Putamen (tissue), 1 donor: ENCODE measurements around the gene ATG7.

Experiments
- DNase-seq: peaks from one replicate; pipeline ENCODE4 v3.0.0-alpha.2; 2016; ENCODE audit warnings: low spot score

The ATG7 gene, protein sequence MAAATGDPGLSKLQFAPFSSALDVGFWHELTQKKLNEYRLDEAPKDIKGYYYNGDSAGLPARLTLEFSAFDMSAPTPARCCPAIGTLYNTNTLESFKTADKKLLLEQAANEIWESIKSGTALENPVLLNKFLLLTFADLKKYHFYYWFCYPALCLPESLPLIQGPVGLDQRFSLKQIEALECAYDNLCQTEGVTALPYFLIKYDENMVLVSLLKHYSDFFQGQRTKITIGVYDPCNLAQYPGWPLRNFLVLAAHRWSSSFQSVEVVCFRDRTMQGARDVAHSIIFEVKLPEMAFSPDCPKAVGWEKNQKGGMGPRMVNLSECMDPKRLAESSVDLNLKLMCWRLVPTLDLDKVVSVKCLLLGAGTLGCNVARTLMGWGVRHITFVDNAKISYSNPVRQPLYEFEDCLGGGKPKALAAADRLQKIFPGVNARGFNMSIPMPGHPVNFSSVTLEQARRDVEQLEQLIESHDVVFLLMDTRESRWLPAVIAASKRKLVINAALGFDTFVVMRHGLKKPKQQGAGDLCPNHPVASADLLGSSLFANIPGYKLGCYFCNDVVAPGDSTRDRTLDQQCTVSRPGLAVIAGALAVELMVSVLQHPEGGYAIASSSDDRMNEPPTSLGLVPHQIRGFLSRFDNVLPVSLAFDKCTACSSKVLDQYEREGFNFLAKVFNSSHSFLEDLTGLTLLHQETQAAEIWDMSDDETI

DNA sequence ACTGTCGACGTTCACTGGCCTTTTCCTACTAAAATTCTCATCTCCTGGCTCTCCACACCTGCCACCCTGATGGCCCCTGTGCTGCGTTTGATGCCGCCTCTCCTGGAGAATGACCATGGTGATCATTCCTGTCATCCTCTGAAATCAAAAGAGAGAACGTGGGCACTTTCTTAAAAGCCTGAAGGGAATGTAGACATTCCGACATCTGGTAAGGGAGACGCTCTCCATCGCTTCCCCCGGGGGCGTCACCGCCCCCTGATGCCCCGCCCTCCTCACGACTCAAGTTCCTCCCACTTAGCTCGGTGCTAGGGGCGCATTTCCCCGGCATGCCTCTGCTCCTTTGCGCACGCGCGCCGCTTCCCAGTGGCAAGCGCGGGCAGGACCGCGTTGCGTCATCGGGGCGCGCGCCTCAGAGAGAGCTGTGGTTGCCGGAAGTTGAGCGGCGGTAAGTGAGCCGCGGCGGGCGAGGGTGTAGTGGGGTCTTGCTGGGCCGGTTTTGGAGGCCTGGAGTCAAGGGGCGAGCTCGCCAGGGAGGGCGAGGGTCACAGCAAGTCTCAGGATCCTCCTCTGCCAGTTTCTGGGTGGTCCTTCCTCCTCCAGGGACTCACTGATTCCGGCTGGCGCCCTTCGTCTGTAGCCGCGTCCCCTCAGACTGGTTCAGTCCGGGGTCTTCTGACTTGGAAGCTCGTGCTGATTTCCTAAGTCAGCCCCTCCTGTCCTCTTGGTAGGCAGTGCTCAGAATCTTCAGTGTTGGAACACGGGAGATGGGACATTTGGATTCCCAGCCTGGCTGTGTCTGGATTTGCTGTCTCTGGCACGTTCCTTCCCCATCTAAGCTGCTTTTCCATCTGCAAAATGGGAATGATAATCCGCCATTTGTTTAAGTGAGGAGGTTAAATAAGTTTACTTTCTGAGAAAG, at the start of gene ATG7:
Gene ATG7 (plus strand): TSS at position 412 of the 919 bp plus-strand sequence. CDS start 26,299 bp downstream, outside the sequence.
- DNase-seq, result peak; percentile 97

GRCh38 chr3:11224010-11224409, 48.2 kb upstream of the ATG7 start:
- no peak for DNase-seq

DNA sequence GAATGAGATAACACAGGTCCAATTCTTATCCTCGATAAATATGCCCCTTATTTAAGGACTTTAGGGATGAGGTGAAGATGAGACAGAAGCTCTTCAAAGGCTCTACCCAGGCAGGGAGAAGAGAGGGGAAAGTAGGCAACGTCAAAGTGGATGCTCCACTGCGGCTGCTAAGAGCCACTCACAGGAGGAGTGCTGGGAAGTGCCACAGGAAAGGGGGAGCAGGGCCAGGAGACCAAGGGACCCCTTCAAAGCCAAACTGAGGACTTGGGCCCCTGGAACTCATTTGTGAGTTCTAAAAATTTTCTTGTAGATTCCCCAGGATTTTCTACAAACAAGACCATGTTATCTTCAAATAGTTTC, 47.3 kb upstream of the ATG7 start:
- no peak for DNase-seq

DNA sequence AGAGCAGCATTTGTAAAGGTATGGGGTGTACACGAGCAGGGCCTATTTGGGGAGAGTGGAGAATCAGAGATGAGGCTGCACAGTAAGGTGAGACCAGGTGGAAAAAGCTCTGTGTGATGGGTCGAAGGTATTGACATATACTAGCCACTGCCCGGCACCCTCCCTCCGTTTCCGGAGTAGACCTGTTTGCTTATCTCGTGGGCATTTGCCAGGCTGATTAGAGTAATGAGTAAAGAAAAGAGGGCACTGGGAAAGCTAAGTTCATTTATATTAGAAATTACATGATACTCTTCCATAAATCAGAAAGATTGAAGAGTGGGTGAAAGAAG, 46.2 kb upstream of the ATG7 start:
- no peak for DNase-seq

DNA sequence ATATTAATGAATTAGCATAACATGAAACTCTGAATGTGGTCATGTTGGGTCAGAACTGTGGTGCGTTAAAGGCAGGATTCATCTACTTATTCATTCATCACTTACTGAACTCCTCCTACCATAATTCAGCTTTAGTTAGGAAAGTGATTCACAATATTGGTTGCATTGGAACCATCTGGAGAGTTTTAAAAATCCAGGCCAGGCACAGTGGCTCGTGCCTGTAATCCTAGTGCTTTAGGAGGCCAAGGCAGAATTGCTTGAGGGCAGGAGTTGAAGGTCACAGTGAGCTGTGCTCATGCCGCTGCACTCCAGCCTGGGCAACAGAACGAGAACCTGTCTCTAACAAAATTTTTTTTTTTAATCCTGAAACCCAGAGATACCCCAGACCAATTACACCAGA, 44.2 kb upstream of the ATG7 start:
- no peak for DNase-seq

- DNase-seq, result no peak
Measured at GRCh38 chr3:11230125-11230524, 42.1 kb upstream of the ATG7 start.

DNA sequence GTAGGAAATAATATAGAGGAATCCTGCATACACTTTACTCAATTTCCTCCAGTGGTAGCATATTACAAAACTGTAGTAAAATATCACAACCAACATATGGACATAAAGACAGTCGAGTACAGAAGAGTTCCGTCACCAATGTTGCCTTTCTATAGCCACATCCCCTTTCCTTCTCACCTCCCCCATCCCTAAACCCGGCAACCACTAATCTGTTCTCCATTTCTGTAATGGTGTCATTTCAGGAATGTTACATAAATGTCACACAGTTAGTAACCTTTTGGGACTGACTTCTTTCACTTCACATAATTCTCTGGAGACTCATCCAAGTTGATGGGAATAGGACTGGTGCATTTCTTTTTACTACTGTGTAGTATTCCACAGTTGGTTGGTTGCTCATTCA, 41.4 kb upstream of the ATG7 start:
- no peak for DNase-seq

DNA sequence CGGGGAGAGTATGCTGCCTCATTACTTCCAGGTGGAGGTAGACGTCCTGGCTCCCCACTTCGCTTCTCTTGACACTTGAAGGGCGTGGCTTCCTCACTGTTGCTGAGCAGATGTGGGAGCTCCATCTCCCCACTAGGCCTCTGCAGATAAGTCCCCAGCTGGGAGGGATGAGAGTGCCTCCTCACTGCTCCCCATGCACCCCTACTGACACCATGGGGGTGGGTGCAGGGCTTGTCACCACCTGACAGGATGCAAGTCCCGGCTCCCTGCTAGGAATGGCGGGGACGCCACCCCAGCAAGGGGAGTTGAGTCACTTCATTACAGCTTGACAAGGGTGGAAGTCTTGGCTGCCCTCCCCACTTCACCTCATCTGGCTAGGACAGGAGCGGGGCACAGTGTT, 36.8 kb upstream of the ATG7 start:
- DNase-seq, result no peak

GRCh38 chr3:11236588-11237461, 35.4 kb upstream of the ATG7 start:
- DNase-seq, result no peak

DNA sequence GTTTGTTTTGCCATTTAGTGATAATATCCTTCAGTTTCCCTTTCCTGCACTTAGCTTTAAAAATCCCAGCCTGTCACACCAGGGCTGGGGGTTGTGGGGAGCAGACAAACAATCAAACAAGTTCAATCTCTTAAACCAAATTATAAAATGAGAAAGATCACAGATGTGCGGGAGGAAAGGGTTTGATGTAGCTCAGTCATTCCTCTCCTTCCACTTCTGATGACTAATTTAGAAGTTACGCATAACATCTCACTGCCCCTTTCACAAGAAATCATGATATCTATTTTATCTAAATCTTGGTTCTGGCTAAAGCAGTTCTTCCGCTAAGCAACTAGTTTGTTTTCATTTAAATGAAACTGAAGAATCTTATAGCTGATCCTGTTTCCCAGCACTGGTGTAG, 34.1 kb upstream of the ATG7 start:
- no peak for DNase-seq

DNA sequence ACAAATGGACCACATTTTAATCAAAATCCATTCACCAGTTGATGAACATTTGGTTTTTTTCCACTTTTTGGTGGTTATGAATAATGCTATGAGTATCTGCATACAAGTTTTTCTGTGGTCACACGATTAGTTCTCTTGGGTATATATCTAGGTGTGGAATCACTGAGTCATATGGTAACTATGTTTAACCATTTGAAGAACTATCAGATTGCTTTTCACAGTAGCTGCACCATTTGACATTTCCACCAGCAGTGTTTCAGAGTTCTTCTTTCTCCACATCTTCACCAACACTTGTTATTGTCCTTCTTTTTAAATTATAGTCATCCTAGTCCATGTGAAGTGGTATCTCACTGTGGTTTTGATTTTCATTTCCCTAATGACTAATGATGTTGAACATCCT, 33.3 kb upstream of the ATG7 start:
- DNase-seq, result no peak

DNA sequence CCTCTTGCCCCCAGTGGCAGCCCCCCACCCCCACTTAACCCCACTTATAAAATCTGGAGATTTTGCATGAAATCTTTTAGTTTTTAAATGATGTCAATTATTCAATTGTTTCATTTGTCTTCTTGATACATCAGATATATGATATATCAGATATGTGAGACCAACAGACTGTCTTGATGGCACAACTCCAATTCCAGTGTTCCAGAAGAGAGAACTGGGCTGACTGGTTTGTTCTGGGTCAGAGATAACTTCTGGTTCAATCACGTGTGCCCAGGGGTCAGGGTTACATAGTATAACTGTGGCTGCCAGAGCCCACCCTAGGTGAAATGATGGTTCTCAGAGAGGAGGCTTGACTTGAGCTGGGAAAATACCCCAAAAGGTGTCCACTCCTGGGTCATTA, 32.4 kb upstream of the ATG7 start:
- DNase-seq, result no peak

DNA sequence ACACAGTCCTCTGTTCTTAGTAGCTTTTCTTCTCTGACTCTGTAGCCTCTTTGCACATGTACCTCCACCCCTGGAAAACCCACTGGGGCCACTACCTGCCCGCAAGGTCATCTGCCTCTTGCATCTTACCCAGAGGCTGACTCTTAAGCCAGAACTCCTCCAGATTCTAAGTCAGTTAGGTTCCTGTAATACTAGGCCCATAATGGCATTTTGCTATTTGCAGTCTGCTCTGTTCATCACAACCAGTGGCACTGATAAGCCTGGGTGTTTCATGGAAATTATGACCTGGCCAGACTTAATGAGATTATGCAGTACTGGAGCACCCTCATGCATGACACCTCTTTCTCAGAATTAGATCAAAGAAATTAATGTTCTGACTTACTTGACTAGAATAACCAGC, 31.7 kb upstream of the ATG7 start:
- DNase-seq, result no peak

DNA sequence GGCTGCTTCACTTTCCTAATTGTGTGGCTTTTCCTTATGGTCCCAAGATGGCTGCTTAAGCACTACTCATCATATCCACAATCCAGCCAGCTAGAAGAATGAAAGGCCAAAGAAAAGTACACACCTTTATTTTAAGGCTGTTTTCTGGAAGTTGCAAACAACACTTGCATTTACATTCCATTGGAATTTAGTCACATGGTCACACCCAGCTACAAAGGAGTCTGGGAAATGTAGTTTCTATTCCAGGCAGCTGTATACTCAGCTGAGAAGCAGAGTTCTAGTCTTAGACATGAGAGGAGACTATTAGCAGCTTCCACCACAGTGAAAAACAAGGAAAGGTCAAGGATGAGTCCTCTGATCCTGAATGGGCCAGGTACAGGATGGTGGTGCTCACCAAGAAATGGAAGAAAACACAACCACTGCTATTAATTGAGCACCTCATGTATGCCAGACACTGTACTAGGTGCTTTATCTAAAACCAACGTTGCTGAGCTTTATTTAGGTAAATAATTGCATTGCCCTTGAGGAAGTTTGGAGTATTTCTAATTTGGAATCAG, 28.0 kb upstream of the ATG7 start:
- DNase-seq, result no peak

DNA sequence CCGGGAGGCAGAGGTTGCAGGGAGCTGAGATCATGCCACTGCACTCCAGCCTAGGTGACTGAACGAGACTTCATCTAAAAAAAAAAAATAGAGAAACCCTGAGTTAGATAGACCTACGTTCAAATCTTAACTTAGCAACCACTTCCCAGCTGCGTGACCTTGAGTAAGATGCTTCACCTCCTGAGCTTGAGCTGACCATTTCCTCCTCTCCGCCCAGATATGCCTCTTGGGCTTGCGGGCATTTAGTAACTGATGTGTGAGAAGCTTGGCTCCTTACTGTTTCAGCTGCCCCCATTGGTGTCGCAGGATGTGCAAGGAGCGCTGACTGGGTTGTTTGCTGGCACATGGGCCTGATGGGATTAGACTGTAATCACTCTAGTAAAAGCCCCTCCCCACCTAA, 26.9 kb upstream of the ATG7 start:
- no peak for DNase-seq

DNA sequence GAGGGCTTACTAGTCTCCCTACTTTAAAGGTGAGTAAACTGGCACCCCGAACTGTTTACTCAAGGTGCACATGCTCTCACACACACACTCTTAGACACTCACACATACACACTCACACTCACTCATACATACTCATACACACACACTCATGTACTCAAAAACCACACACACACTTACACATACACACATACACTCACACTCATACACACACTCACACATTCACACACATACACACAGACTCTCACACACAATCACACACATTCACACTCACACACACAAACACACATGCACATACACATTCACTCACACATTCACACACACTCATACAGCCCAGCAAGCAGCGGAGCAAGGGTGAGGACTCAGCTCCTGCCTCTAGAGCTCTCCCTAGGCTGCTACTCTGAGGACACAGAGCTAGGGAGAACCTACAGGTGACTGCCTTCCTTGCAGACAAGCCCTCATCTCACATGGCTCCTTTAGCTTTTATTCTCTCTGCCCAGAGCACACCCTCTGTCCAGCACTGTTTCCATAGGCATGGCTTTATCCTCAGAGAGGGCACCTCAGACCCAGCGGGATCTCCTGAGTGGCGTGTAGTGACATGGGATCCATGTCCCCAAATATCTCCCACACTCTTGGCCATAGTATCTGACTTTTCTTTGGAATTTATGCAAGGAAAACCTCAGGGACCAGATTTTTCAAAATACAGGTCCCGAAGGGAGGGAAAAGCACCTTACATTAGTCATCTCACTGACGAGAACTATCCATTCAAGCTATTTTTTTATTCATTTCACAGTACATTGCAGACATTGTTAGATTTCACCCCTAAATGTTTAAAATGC, 26.2 kb upstream of the ATG7 start:
- DNase-seq, result no peak

GRCh38 chr3:11246663-11246970, 25.6 kb upstream of the ATG7 start:
- no peak for DNase-seq

GRCh38 chr3:11247362-11247761, 24.8 kb upstream of the ATG7 start:
- no peak for DNase-seq

GRCh38 chr3:11248596-11248995, 23.6 kb upstream of the ATG7 start:
- no peak for DNase-seq

DNA sequence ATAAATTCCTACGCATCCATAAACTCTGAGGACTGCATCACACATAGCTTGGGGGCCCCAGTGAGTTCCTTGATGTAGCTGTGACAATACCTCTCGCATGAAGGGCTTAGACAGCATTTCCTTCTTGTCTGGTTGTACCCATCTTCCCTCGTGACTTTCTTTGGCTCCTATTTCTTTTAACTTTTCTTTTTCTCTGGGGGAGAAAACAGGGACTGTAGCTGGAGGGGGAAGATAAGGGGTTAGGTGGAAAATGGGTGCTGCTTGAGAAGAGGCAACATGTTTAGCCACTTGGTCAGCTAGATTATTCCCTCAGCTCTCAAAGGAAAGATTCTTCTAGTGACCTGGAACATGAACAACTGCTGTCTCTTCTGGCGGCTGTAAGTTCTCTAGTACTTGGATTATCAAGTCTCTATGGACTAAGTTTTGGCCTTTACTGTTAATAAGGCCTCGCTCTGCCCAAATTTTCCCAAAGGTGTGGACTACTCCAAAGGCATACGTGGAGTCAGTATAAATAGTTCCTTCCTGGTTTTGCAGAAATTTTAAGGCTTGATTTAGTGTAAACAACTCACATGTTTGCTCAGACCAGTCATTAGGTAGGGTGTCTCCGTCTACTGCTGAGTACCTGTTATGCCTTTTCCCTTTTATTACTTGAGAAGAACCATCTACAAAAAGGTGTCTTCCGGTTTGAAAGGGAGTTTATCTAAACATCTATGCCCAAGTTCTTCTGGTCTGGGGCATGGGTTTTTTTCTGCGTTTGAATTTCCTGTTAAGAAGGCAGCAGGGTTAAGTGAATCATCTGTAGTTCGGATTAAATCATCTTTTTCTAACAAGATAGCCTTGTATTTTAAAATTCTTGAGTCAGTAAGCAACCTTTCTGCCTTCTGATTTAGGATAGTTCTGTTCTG, 21.0 kb upstream of the ATG7 start:
- DNase-seq, result no peak
